ENCODE data around the gene OOSP4B.

- TF ChIP-seq CTCF (IDR thresholded peaks at IDR 0.05 in 4 of 5, conservative IDR thresholded peaks at IDR 0.05 in 1 of 5) (no peak), POLR2A (IDR thresholded peaks at IDR 0.05) (no peak)
These were observed 61.0 kb downstream of the OOSP4B start for GRCh38 chr11:60077981-60078380.
